Thyroid gland (tissue), 4 donors: ENCODE data around the gene CIRBP. TPM values are rescaled to one million over a fixed set of nuclear protein-coding genes. Genes with fewer than 3 reads are reported as not detected.

ENCODE experiments used
- DNase-seq, 2 donors: peaks; one replicate each; pipeline ENCODE4 v3.0.0-alpha.2; 2019
- H3K27ac ChIP-seq, 3 donors: fragments of 200-600 bp; sonication (generic); 1 replicate in 2 of 3; 2 replicates in 1 of 3; pipeline ENCODE4 v1.5.1; 2016 to 2019; ENCODE audit warnings: mild to moderate bottlenecking in 1 of 3, moderate library complexity in 1 of 3
- H3K27me3 ChIP-seq: fragments of 200-600 bp; sonication (generic); one replicate; pipeline ENCODE4 v1.5.1; 2019
- H3K36me3 ChIP-seq, 2 donors: fragments of 200-600 bp; sonication (generic); one replicate each; pipeline ENCODE4 v1.5.1; 2016 to 2019
- H3K4me1 ChIP-seq, 2 donors: fragments of 200-600 bp; sonication (generic); one replicate each; pipeline ENCODE4 v1.5.1; 2017 to 2019
- H3K4me3 ChIP-seq, 3 donors: fragments of 200-600 bp; sonication (generic); replicated peaks in 1 of 3; 1 replicate in 2 of 3; 2 replicates in 1 of 3; pipeline ENCODE4 v1.5.1; 2016; ENCODE audit warnings: mild to moderate bottlenecking in 1 of 3
- H3K9me3 ChIP-seq: fragments of 200-600 bp; sonication (generic); one replicate; pipeline ENCODE4 v1.5.1; 2017
- POLR2A ChIP-seq, 2 donors: fragments of 450-650 bp; IDR thresholded peaks; one replicate each; pipeline ENCODE4 v1.6.1; 2017; ENCODE audit warnings: antibody characterized with exemption in 2 of 2, mild to moderate bottlenecking in 2 of 2, moderate library complexity in 1 of 2
- WGBS, 2 donors: methylation state at CpG; one replicate each; pipeline ENCODE4 v1.1.5; 2017; 5-methylcytosine and 5-hydroxymethylcytosine counted together
- intact Hi-C: fragments of 100-400 bp; cut with DNase I; formaldehyde crosslinking; loops from one replicate; pipeline ENCODE4 v1.15.1; 2023
- total RNA-seq, 4 donors: library from RNA; depleted of rRNA; stranded (reverse); fragments of >200 nt; gene quantifications; one replicate each; pipeline ENCODE4 v1.2.3, GENCODE V29; 2016
- TF ChIP-seq, protein P1 (sequence below), 6 experiments: fragments of 200-600 bp in 3 of 6; fragments of 450-650 bp in 3 of 6; sonication (generic) in 3 of 6; IDR thresholded peaks; one replicate each; pipeline ENCODE4 v1.5.1; 2016 to 2019; ENCODE audit warnings: antibody characterized with exemption in 6 of 6, mild to moderate bottlenecking in 2 of 6, inconsistent platforms in 1 of 6, moderate library complexity in 1 of 6

CIRBP gene
- total RNA-seq, 4 donors from 2014 or later = 679 to 1,194 (median 893) TPM

DNA sequence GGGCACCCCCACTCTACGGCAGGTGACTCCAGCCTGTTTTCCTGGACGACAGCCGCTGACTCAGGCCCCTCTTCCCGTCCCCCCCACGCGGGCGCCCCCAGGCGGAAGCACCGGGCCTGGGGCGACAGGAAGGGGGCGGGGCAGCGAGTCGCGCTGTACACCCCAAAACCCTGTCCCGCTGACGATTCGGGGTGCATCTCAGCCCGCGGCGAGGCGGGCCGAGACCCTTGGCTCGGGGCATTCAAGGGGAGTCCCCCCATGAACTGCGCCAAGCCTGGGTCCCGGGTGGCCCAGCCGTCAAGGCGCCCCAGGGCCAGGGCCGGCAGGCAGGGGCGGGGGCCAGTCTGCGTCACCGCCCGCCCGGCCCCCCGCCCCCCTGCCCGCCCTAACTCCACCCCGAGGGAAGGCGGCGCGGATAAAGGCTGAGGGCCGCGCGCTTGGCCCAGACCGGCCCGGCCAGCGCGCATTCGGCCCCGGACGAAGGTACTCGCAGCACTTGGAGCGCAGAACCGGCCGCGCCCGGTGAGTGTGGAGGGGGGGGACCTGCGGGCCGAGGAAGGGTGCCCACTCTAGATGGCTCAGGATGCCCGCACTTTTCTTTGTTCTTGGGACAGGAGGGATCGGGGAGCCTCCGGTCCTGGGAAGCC, 20.9 kb upstream of the CIRBP start, which contains the start of gene MIDN:
Gene MIDN, plus strand, starts transcription at position 445 of the 647 bp plus-strand sequence. CDS start 1,714 bp downstream, outside the sequence.
- Histone ChIP-seq H3K27ac (peak within 1 kb of the TSS; percentile 96 to 100 (median 99)), H3K4me1 (peaks cover 62 to 74% of the 10 kb centered on the region in 2 donors), H3K4me3 (peak within 1 kb of the TSS; percentile 59 to 87 (median 79)), H3K27me3 (no peaks in the 10 kb centered on the region), H3K36me3 (peaks cover 16% of the 10 kb centered on the region in 2 donors), H3K9me3 (no peaks in the 10 kb centered on the region)
- TF ChIP-seq POLR2A (IDR thresholded peaks at IDR 0.05) = peak; percentile 79 to 96
- TF ChIP-seq, protein P1, sequence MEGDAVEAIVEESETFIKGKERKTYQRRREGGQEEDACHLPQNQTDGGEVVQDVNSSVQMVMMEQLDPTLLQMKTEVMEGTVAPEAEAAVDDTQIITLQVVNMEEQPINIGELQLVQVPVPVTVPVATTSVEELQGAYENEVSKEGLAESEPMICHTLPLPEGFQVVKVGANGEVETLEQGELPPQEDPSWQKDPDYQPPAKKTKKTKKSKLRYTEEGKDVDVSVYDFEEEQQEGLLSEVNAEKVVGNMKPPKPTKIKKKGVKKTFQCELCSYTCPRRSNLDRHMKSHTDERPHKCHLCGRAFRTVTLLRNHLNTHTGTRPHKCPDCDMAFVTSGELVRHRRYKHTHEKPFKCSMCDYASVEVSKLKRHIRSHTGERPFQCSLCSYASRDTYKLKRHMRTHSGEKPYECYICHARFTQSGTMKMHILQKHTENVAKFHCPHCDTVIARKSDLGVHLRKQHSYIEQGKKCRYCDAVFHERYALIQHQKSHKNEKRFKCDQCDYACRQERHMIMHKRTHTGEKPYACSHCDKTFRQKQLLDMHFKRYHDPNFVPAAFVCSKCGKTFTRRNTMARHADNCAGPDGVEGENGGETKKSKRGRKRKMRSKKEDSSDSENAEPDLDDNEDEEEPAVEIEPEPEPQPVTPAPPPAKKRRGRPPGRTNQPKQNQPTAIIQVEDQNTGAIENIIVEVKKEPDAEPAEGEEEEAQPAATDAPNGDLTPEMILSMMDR (IDR thresholded peaks at IDR 0.05) = peak in 2 of 6 experiments; percentile 4 to 5
- 2% methylated on average over 11 of the region's 60 CpGs; no CpG with 5 or more reads in 1 of the 2 donors for WGBS, 2 donors
- peak; percentile 82 to 85 for DNase-seq
- intact Hi-C loops = no loop called here

GRCh38 chr19:1248786-1249297, 20.3 kb upstream of the CIRBP start:
- DNase-seq = peak; percentile 81 to 83
- H3K4me3 ChIP-seq = peak overlapping the region; percentile 59 to 87 (median 79)
- no peaks in the 10 kb centered on the region for H3K27me3 ChIP-seq
- no peaks in the 10 kb centered on the region for H3K9me3 ChIP-seq
- H3K36me3 ChIP-seq = peaks cover 18 to 19% of the 10 kb centered on the region in 2 donors
- H3K27ac ChIP-seq = peak overlapping the region; percentile 96 to 100 (median 99)
- intact Hi-C loops = no loop called here
- peaks cover 65 to 74% of the 10 kb centered on the region in 2 donors for H3K4me1 ChIP-seq
- WGBS, 2 donors = 0% methylated on average over 7 of the region's 74 CpGs; no CpG with 5 or more reads in 1 of the 2 donors
- TF ChIP-seq, protein P1 (IDR thresholded peaks at IDR 0.05) = peak; percentile 45 to 97 (median 86)
- TF ChIP-seq POLR2A (IDR thresholded peaks at IDR 0.05) = no peak

- TF ChIP-seq, protein P1 (IDR thresholded peaks at IDR 0.05) = no peak
- TF ChIP-seq POLR2A (IDR thresholded peaks at IDR 0.05) = peak; percentile 70 to 77
- H3K27me3 ChIP-seq = no peaks in the 10 kb centered on the region
- H3K4me1 ChIP-seq = peaks cover 65 to 74% of the 10 kb centered on the region in 2 donors
- peaks cover 24 to 25% of the 10 kb centered on the region in 2 donors for H3K36me3 ChIP-seq
- intact Hi-C loops = no loop called here
- peak overlapping the region; percentile 59 to 83 (median 62) for H3K4me3 ChIP-seq
- 1% methylated on average over 38 of the region's 102 CpGs; no CpG with 5 or more reads in 1 of the 2 donors for WGBS, 2 donors
- peak; percentile 93 to 96 for DNase-seq
- peak overlapping the region; percentile 98 to 100 (median 99) for H3K27ac ChIP-seq
- no peaks in the 10 kb centered on the region for H3K9me3 ChIP-seq
Measured at GRCh38 chr19:1249298-1249989, 19.7 kb upstream of the CIRBP start.

GRCh38 chr19:1249990-1250436, 19.1 kb upstream of the CIRBP start:
- peak overlapping the region; percentile 87 to 99 (median 98) for H3K27ac ChIP-seq
- TF ChIP-seq, protein P1 (IDR thresholded peaks at IDR 0.05) = no peak
- no peak for TF ChIP-seq POLR2A (IDR thresholded peaks at IDR 0.05)
- H3K4me1 ChIP-seq = peaks cover 59 to 74% of the 10 kb centered on the region in 2 donors
- H3K27me3 ChIP-seq = no peaks in the 10 kb centered on the region
- no peaks in the 10 kb centered on the region for H3K9me3 ChIP-seq
- WGBS, 2 donors = no CpG with 5 or more reads among the region's 67 CpGs
- no peak for DNase-seq
- peaks cover 29 to 30% of the 10 kb centered on the region in 2 donors for H3K36me3 ChIP-seq
- intact Hi-C loops = no loop called here
- H3K4me3 ChIP-seq = peak overlapping the region; percentile 58 to 83 (median 59)
